HG03175 (cell line): Measurements from ENCODE around the gene MZT2A.
"Not testable (repeated sequence)": the region's sequence is repeated elsewhere in the genome, so short reads cannot be mapped to it uniquely, and the experiment has no call there.

Experiments
- ATAC-seq: cut with Tn5 transposase; IDR thresholded peaks from one replicate; pipeline ENCODE4 v1.9.1; 2021; ENCODE audit warnings: mild to moderate bottlenecking, moderate library complexity; ENCODE audit not compliant: unreplicated experiment

The MZT2A gene

GRCh38 chr2:131492015-131492417 lies at the start of gene MZT2A:
Gene MZT2A, minus strand, starts transcription at chr2:131492397. Its CDS starts 21 bp downstream, at chr2:131492376.
- peak; percentile 26 for ATAC-seq

GRCh38 chr2:131538856-131539255 lies 46.7 kb upstream of the MZT2A start:
- not testable (repeated sequence) for ATAC-seq

- ATAC-seq = not testable (repeated sequence)
Measured at GRCh38 chr2:131536841-131537240, 44.6 kb upstream of the MZT2A start.

GRCh38 chr2:131535951-131536826 lies 44.0 kb upstream of the MZT2A start:
- not testable (repeated sequence) for ATAC-seq

- no peak for ATAC-seq
Measured at GRCh38 chr2:131535526-131535925, 43.3 kb upstream of the MZT2A start.

- not testable (repeated sequence) for ATAC-seq
Measured at GRCh38 chr2:131534965-131535364, 42.8 kb upstream of the MZT2A start.

- not testable (repeated sequence) for ATAC-seq
Measured at GRCh38 chr2:131534317-131534672, 42.1 kb upstream of the MZT2A start.

GRCh38 chr2:131533609-131534316 lies 41.6 kb upstream of the MZT2A start:
- not testable (repeated sequence) for ATAC-seq

- ATAC-seq = not testable (repeated sequence)
Measured at GRCh38 chr2:131532723-131533608, 40.8 kb upstream of the MZT2A start.

- ATAC-seq = not testable (repeated sequence)
Measured at GRCh38 chr2:131531547-131532185, 39.5 kb upstream of the MZT2A start.

- not testable (repeated sequence) for ATAC-seq
Measured at GRCh38 chr2:131530626-131531344, 38.6 kb upstream of the MZT2A start.

GRCh38 chr2:131529864-131530445 lies 37.8 kb upstream of the MZT2A start:
- ATAC-seq = not testable (repeated sequence)

GRCh38 chr2:131528981-131529863 lies 37.0 kb upstream of the MZT2A start:
- peak; percentile 76 for ATAC-seq

- ATAC-seq = peak; percentile 84
Measured at GRCh38 chr2:131527131-131528001, 35.2 kb upstream of the MZT2A start, which contains the start of gene CCDC74A. Gene CCDC74A, plus strand, starts transcription at chr2:131527888. Its CDS starts 83 bp downstream, at chr2:131527971.

GRCh38 chr2:131525256-131525655 lies 33.1 kb upstream of the MZT2A start:
- ATAC-seq = not testable (repeated sequence)

- ATAC-seq = no peak
Measured at GRCh38 chr2:131521961-131522781, 30.0 kb upstream of the MZT2A start.
